Measurements from ENCODE around the gene WDR6.
A peak's percentile ranks its signal among the peaks of the same experiment; 100 is the strongest.

The WDR6 gene

DNA sequence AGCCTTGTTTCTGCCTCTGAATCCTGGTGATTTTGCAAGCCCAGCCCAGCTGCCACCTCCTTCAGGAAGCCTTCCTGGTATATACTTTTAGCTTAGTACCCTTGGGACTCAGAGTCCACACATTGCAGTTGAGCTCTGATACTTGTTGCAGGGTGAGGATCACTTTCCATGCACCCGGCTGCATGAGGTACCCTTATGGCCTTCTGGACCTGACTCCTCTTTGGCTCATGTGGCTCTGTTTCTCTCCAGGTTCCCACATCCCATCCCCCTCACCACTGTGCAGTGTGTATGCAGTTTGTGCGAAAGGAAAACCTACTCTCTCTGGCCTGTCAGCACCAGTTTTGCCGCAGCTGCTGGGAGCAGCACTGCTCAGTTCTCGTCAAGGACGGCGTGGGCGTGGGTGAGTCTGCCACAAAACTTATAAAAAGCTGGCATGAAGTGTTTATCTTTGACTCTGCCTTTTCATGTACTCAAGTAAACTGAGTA lies 40.3 kb upstream of the WDR6 start:
- no peak overlapping the region for H3K4me3 ChIP-seq (ENCODE audit: low read length)
- DNase-seq (ENCODE audit: low read depth) = peak; percentile 36
- TF ChIP-seq, protein P1, sequence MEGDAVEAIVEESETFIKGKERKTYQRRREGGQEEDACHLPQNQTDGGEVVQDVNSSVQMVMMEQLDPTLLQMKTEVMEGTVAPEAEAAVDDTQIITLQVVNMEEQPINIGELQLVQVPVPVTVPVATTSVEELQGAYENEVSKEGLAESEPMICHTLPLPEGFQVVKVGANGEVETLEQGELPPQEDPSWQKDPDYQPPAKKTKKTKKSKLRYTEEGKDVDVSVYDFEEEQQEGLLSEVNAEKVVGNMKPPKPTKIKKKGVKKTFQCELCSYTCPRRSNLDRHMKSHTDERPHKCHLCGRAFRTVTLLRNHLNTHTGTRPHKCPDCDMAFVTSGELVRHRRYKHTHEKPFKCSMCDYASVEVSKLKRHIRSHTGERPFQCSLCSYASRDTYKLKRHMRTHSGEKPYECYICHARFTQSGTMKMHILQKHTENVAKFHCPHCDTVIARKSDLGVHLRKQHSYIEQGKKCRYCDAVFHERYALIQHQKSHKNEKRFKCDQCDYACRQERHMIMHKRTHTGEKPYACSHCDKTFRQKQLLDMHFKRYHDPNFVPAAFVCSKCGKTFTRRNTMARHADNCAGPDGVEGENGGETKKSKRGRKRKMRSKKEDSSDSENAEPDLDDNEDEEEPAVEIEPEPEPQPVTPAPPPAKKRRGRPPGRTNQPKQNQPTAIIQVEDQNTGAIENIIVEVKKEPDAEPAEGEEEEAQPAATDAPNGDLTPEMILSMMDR (IDR thresholded peaks at IDR 0.05; ENCODE audit: insufficient read depth, low read depth, low read length, missing control alignments) = no peak

DNA sequence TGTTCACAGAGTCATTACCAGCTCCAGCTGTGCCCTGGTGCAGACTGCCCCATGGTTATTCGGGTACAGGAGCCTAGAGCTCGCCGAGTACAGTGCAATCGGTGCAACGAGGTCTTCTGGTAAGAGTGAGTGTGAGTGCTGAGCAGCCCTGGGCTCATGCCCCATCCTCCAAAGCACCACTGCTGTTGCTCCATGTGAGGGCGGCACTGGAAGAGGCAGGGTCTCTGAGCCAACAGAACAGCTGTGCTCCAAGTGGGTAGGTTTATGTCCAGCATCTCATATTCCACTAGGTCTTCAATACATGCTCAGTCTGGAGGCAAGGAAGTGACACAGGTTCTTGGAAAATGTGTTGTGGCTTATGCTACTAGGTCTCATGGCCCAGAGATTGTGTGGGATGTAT lies 36.6 kb upstream of the WDR6 start:
- DNase-seq (ENCODE audit: low read depth) = no peak
- TF ChIP-seq, protein P1 (IDR thresholded peaks at IDR 0.05; ENCODE audit: insufficient read depth, low read depth, low read length, missing control alignments) = no peak
- H3K4me3 ChIP-seq (ENCODE audit: low read length) = no peak overlapping the region

DNA sequence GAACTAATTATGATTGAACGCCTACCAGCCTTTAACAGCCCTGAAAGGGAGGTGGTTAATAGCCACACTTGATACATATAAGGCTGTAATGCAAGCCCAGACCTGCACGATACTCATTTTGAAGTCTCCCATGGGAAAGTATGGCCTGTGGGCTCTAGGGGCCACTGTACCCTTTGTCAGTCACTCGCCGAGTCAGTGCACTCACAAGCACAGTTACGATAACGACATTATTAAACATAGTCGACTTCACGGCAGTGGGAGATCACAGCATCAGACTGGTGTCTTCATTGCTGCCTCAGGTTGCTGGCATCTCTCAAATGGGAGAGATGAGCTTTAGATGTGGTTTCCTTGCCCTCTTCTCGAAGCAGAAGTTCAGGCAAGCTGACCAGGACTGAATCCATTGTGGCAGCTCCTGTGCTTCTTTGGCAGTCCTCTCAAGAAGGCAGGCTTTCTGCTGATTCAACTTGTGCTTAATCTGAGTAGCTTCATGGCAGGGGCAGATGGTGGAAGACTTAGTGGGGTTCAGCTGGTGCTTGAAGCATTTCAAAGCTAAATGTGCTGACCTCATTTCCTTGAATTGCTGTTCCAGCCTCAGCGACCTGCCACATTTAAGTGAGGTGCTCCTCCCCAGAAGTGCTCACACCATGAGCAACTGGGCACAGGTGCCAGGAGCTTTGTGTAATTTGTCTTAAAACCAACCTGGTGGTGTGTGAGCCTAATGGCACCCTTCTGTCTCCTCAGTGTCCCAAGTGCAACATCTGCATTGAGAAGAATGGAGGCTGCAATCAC lies 32.9 kb upstream of the WDR6 start:
- no peak for DNase-seq (ENCODE audit: low read depth)

DNA sequence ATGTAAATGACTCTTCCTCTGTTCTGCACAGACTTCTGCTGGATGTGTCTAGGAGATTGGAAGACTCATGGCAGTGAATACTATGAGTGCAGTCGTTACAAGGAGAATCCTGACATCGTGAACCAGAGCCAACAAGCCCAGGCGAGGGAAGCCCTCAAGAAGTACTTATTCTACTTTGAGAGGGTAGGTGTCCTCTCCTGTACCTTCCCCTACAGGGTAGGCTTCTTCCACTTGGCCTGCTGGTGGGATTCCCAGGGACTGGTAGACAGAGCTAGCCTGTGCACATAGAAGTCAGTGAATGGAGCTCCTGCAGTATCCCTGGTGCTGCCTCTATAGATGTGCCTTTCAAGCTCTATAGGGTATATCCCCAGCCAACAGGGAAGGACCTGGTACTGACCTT lies 27.7 kb upstream of the WDR6 start:
- no peak overlapping the region for H3K4me3 ChIP-seq (ENCODE audit: low read length)
- DNase-seq (ENCODE audit: low read depth) = no peak
- TF ChIP-seq, protein P1 (IDR thresholded peaks at IDR 0.05; ENCODE audit: insufficient read depth, low read depth, low read length, missing control alignments) = no peak

More for the DNA sequence above, 32.9 kb upstream of the WDR6 start:
- TF ChIP-seq, protein P1 (IDR thresholded peaks at IDR 0.05; ENCODE audit: insufficient read depth, low read depth, low read length, missing control alignments) = no peak
- H3K4me3 ChIP-seq (ENCODE audit: low read length) = no peak overlapping the region

DNA sequence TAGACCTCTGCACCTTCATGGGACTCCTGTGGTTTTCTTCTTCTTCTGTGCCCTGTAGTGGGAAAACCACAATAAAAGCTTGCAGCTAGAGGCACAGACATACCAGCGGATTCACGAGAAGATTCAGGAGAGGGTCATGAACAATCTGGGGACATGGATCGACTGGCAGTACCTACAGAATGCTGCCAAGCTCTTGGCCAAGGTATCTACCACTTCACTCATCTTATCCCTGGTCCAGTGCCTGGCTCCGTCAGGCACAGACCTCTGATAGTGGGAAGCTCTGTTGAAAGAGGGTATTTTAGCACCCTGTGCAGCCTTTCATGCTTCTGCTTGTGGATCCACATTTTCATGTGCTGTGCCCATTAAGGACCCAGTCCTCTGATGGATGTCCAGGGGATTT lies 26.9 kb upstream of the WDR6 start:
- no peak overlapping the region for H3K4me3 ChIP-seq (ENCODE audit: low read length)
- TF ChIP-seq, protein P1 (IDR thresholded peaks at IDR 0.05; ENCODE audit: insufficient read depth, low read depth, low read length, missing control alignments) = no peak

DNA sequence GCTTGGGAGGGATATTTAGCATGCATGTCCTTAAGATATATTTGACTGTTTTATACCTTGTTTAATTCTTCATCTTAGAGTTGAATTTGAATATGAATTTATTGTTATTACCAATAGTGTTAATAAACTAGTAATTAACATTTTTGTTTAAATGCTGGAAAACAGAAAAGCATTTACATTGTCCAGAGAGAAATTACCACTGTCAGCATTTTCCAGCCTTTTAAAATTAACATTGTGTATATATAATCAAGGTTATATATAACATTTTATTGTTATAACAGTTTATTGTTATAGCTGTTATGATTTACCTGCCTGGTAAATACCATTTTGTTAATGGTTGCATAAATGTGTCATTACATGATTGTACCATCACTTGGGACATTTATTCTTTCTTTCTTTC lies 25.2 kb upstream of the WDR6 start:
- TF ChIP-seq, protein P1 (IDR thresholded peaks at IDR 0.05; ENCODE audit: insufficient read depth, low read depth, low read length, missing control alignments) = no peak

More for the DNA sequence above, 26.9 kb upstream of the WDR6 start:
- no peak for DNase-seq (ENCODE audit: low read depth)

DNA sequence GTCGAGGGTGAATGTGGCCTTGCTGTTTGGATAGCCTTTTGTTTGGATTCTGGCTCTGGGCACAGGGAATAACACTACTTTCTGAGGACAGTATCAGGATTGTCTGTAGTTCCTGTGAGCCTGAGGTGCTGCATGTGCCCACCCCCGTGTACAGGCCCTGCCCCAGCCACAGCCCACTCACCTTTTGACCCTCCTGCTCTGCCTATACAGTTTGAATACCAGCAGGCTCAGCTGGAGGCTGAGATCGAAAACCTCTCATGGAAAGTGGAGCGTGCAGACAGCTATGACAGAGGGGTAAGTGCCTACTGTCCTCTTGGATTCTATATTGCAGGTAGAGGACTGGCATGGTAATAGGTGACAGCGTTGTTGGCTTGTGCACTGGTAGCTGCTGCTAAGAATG lies 24.5 kb upstream of the WDR6 start:
- TF ChIP-seq, protein P1 (IDR thresholded peaks at IDR 0.05; ENCODE audit: insufficient read depth, low read depth, low read length, missing control alignments) = no peak
- H3K4me3 ChIP-seq (ENCODE audit: low read length) = no peak overlapping the region
- DNase-seq (ENCODE audit: low read depth) = no peak

More for the DNA sequence above, 25.2 kb upstream of the WDR6 start:
- DNase-seq (ENCODE audit: low read depth) = no peak
- H3K4me3 ChIP-seq (ENCODE audit: low read length) = no peak overlapping the region

All from epithelial cell of esophagus (primary cell).